ENCODE results near the gene PDZRN4.

DNA sequence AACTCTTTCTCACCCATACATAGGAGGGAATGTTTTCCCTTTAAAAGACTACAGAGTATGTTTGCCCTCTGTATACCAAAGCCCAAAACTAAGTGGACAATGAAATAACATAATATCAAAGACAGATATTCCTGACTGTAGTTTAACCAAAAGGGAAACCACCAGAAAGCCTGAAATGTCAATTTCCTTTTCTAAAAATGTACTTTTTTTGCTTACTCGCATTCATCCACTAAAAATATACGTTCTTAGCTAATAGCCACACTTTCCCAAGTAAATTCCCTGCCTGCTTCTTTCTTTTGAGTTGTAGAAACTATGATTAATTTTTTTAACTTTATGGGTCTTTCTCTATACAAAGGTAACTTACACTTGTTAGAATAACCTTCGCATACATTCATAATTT is 280.2 kb downstream of the PDZRN4 start:
- TF ChIP-seq CTCF (IDR thresholded peaks at IDR 0.05; ENCODE audit: low read depth, low read length) (no peak), EZH2phosphoT487 (IDR thresholded peaks at IDR 0.05; ENCODE audit: low read depth) (no peak)

Data from OCI-LY3 (cell line).